Stomach (tissue), 9 donors: ENCODE measurements around the gene RPS2. TPM values are rescaled to one million over a fixed set of nuclear protein-coding genes. Genes with fewer than 3 reads are reported as not detected.

Experiments
- DNase-seq, 2 donors: peaks; one replicate each; pipeline versions ENCODE4 v3.0.0 to v3.0.0-alpha.2; 2013 to 2019
- H3K27ac ChIP-seq, 5 donors: fragments of 200-600 bp in 4 of 5; sonication (generic) in 4 of 5; one replicate each; pipeline ENCODE4 v1.5.1; 2013 to 2019; ENCODE audit warnings: mild to moderate bottlenecking in 1 of 5, moderate library complexity in 1 of 5
- H3K27me3 ChIP-seq, 3 donors: fragments of 200-600 bp; sonication (generic); one replicate each; pipeline ENCODE4 v1.5.1; 2017 to 2019; ENCODE audit warnings: mixed run types in 1 of 3
- H3K36me3 ChIP-seq, 4 donors: fragments of 200-600 bp; sonication (generic); 1 replicate in 3 of 4; 2 replicates in 1 of 4; pipeline ENCODE4 v1.5.1; 2016 to 2019
- H3K4me1 ChIP-seq, 4 donors: fragments of 200-600 bp; sonication (generic); one replicate each; pipeline ENCODE4 v1.5.1; 2016 to 2019
- H3K4me3 ChIP-seq, 4 donors: fragments of 200-600 bp; sonication (generic) in 3 of 4; one replicate each; pipeline ENCODE4 v1.5.1; 2016 to 2019; ENCODE audit warnings: mild to moderate bottlenecking in 1 of 4
- H3K9me3 ChIP-seq, 4 donors: fragments of 200-600 bp; sonication (generic); one replicate each; pipeline ENCODE4 v1.5.1; 2016 to 2019
- CTCF ChIP-seq, 7 experiments: fragments of 450-650 bp in 4 of 7; fragments of 200-600 bp in 3 of 7; sonication (generic) in 3 of 7; IDR thresholded peaks; one replicate each; pipeline ENCODE4 v1.5.1; 2016 to 2019; ENCODE audit warnings: antibody characterized with exemption in 7 of 7, control low read depth in 2 of 7, mild to moderate bottlenecking in 1 of 7
- EP300 ChIP-seq: sonication (generic); formaldehyde crosslinking; IDR thresholded peaks from one replicate; pipeline ENCODE4 v1.6.1; 2017; ENCODE audit warnings: antibody characterized with exemption
- POLR2A ChIP-seq, 4 donors: fragments of 450-650 bp; IDR thresholded peaks; one replicate each; pipeline ENCODE4 v1.6.1; 2016; ENCODE audit warnings: antibody characterized with exemption in 4 of 4, control low read depth in 2 of 4, mild to moderate bottlenecking in 1 of 4, moderate library complexity in 1 of 4
- POLR2AphosphoS5 ChIP-seq, 3 donors: sonication (generic); formaldehyde crosslinking; IDR thresholded peaks; one replicate each; pipeline ENCODE4 v1.6.1; 2016; ENCODE audit warnings: antibody characterized with exemption in 3 of 3
- WGBS, 5 donors: extraction: QIAGEN DNeasy Blood & Tissue Kit in 3 of 5; methylation state at CpG; one replicate each; pipeline versions ENCODE4 v1.1.5 to v1.1.7; 2013 to 2018; 5-methylcytosine and 5-hydroxymethylcytosine counted together
- intact Hi-C: fragments of 100-400 bp; cut with DNase I; formaldehyde crosslinking; loops from one replicate; pipeline ENCODE4 v1.15.1; 2023; ENCODE audit warnings: low total_unique reads
- polyA plus RNA-seq, 3 donors: library from polyadenylated mRNA; stranded (reverse); fragments of 200-250 nt; gene quantifications; one replicate each; pipeline ENCODE4 v1.2.3, GENCODE V29; 2013
- total RNA-seq, 5 donors: library from RNA; depleted of rRNA; stranded (reverse); fragments of >200 nt; gene quantifications; one replicate each; pipeline versions ENCODE4 v1.1.0 to v1.2.3, GENCODE V29; 2014 to 2016
- donor health status: healthy with polysubstance abuse.
- donor health status: Bipolar disorder and iron deficiency.
- donor health status: healthy.

The RPS2 gene
- total and polyA plus RNA-seq, 8 donors, result 997 to 4,842 (median 2,511) TPM

DNA sequence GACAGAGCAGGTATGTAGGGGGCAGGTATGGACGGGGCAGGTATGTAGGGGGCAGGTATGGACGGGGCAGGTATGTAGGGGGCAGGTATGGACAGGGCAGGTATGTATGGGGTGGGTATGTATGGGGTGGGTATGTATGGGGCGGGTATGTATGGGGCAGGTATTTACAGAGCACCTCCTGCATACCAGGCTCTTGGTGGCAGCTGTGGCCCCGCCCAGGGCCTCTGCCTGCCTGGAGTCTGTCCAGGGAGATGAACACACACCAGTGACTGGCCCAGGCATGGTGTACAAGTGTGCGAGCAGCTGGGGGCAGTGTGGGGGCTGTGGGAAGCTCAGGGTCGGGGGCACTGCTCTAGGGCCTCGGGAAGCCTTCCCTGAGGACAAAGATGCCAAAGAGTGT, 14.6 kb downstream of the RPS2 start:
- Histone ChIP-seq H3K4me1 (peaks cover 0 to 5% (median 0%) of the 10 kb centered on the region in 4 donors), H3K27me3 (no peaks in the 10 kb centered on the region), H3K36me3 (no peaks in the 10 kb centered on the region), H3K4me3 (no peak overlapping the region), H3K27ac (no peak overlapping the region), H3K9me3 (no peaks in the 10 kb centered on the region)
- TF ChIP-seq POLR2AphosphoS5 (IDR thresholded peaks at IDR 0.05) (no peak), CTCF (IDR thresholded peaks at IDR 0.05) (no peak), POLR2A (IDR thresholded peaks at IDR 0.05) (no peak), EP300 (no peak)
- DNase-seq, result no peak
- intact Hi-C loops, result no loop called here
- 34 to 55% (median 48%) methylated on average over 4 to 7 of the region's 7 CpGs for WGBS, 5 donors

GRCh38 chr16:1949507-1949906, 15.1 kb downstream of the RPS2 start:
- no peaks in the 10 kb centered on the region for H3K9me3 ChIP-seq
- no peaks in the 10 kb centered on the region for H3K36me3 ChIP-seq
- no peaks in the 10 kb centered on the region for H3K27me3 ChIP-seq
- DNase-seq, result no peak
- H3K4me1 ChIP-seq, result peaks cover 0 to 4% (median 0%) of the 10 kb centered on the region in 4 donors
- H3K4me3 ChIP-seq, result no peak overlapping the region
- H3K27ac ChIP-seq, result no peak overlapping the region
- TF ChIP-seq POLR2AphosphoS5 (IDR thresholded peaks at IDR 0.05), result no peak
- TF ChIP-seq EP300, result no peak
- no peak for TF ChIP-seq CTCF (IDR thresholded peaks at IDR 0.05)
- TF ChIP-seq POLR2A (IDR thresholded peaks at IDR 0.05), result no peak
- WGBS, 5 donors, result 88 to 96% (median 93%) methylated on average over 10 to 11 of the region's 11 CpGs
- intact Hi-C loops, result no loop called here

GRCh38 chr16:1947369-1947670, 17.3 kb downstream of the RPS2 start:
- H3K36me3 ChIP-seq, result no peaks in the 10 kb centered on the region
- H3K27ac ChIP-seq, result no peak overlapping the region
- peaks cover 3 to 14% (median 10%) of the 10 kb centered on the region in 4 donors for H3K4me1 ChIP-seq
- H3K9me3 ChIP-seq, result no peaks in the 10 kb centered on the region
- intact Hi-C loops, result no loop called here
- no peak for TF ChIP-seq EP300
- TF ChIP-seq CTCF (IDR thresholded peaks at IDR 0.05), result no peak
- TF ChIP-seq POLR2AphosphoS5 (IDR thresholded peaks at IDR 0.05), result no peak
- TF ChIP-seq POLR2A (IDR thresholded peaks at IDR 0.05), result no peak
- WGBS, 5 donors, result 80 to 92% (median 88%) methylated on average over 4 to 9 of the region's 9 CpGs
- H3K4me3 ChIP-seq, result no peak overlapping the region
- DNase-seq, result no peak
- H3K27me3 ChIP-seq, result no peaks in the 10 kb centered on the region

- H3K9me3 ChIP-seq, result no peaks in the 10 kb centered on the region
- peaks cover 9 to 20% (median 16%) of the 10 kb centered on the region in 4 donors for H3K4me1 ChIP-seq
- no peaks in the 10 kb centered on the region for H3K27me3 ChIP-seq
- no peak for DNase-seq
- no peak overlapping the region for H3K27ac ChIP-seq
- 77 to 86% (median 85%) methylated on average over 18 to 38 of the region's 38 CpGs for WGBS, 5 donors
- TF ChIP-seq CTCF (IDR thresholded peaks at IDR 0.05), result no peak
- TF ChIP-seq EP300, result no peak
- TF ChIP-seq POLR2AphosphoS5 (IDR thresholded peaks at IDR 0.05), result no peak
- TF ChIP-seq POLR2A (IDR thresholded peaks at IDR 0.05), result no peak
- no peaks in the 10 kb centered on the region for H3K36me3 ChIP-seq
- H3K4me3 ChIP-seq, result no peak overlapping the region
- intact Hi-C loops, result no loop called here
Measured at GRCh38 chr16:1946495-1947368, 17.9 kb downstream of the RPS2 start.
